Progenitor cell of endocrine pancreas (in vitro differentiated cells): ENCODE data around the gene MPG. TPM values are rescaled to one million over a fixed set of nuclear protein-coding genes. Genes with fewer than 3 reads are reported as not detected.
"Not testable (repeated sequence)": the region's sequence is repeated elsewhere in the genome, so short reads cannot be mapped to it uniquely, and the experiment has no call there.

ENCODE experiments used
- DNase-seq: peaks from one replicate; pipeline ENCODE4 v3.0.0; 2021; ENCODE audit warnings: low spot score; ENCODE audit not compliant: unreplicated experiment
- H3K27ac Mint-ChIP-seq: 2 replicates; pipeline ENCODE4 v1.8.0; 2021; ENCODE audit warnings: mild to moderate bottlenecking, moderate library complexity, mixed read lengths
- H3K27me3 Mint-ChIP-seq: 2 replicates; pipeline ENCODE4 v1.8.0; 2021; ENCODE audit warnings: mixed read lengths
- H3K36me3 Mint-ChIP-seq: 2 replicates; pipeline ENCODE4 v1.8.0; 2022; ENCODE audit warnings: mixed read lengths; ENCODE audit not compliant: insufficient read depth
- H3K4me1 Mint-ChIP-seq: 2 replicates; pipeline ENCODE4 v1.8.0; 2021; ENCODE audit warnings: low read depth, mixed read lengths
- H3K4me3 Mint-ChIP-seq: 2 replicates; pipeline ENCODE4 v1.8.0; 2021; ENCODE audit warnings: low read depth, mild to moderate bottlenecking, moderate library complexity, mixed read lengths
- H3K9me3 Mint-ChIP-seq: 2 replicates; pipeline ENCODE4 v1.8.0; 2021; ENCODE audit warnings: low read depth, mixed read lengths
- total RNA-seq: library from RNA; stranded (reverse); gene quantifications from 2 replicates; pipeline ENCODE4 v1.2.1, GENCODE V29; 2021
- TF ChIP-seq, protein P1 (sequence below): fragments of 200-600 bp; sonication (generic); IDR thresholded peaks from one replicate; pipeline ENCODE4 v1.5.0; 2021; ENCODE audit warnings: antibody characterized with exemption, mild to moderate bottlenecking; ENCODE audit not compliant: unreplicated experiment

The MPG gene
- total RNA-seq, 1 donor from 2014 or later = 35.2 TPM

DNA sequence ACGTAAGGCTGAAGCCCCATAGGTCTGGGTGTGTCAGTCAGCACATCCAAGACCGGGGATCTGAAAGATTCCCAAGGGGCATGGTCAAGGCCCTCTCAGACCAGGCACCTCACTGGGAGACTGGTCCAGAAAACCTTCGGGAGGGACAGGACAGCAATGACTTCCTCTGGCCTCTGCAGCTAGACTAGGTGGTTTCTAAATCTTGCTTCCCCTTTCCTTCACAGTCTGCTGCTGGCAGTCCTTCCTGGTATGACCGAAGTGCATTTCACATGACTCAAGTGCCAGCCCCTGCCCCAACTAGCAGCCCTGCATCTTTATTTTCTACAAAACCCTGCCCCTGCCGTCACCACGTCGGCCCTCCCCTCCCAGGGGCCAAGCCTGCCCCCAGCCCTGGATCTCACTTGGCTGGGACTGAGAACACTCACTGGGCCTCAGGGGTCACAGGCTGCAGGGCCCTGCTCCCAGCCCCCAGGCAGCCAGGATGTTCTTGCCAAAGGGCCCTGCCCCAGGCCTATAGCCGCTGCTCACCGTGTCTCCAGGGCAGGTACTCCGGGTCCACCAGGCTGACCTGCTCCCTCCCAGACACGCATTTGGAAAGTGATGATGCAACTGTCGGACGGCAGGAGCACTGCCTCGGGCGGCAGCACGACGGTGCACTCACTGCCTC, 42.9 kb upstream of the MPG start:
- Mint-ChIP-seq H3K4me3 (no peak overlapping the region), H3K27me3 (no peaks in the 10 kb centered on the region), H3K4me1 (no peaks in the 10 kb centered on the region), H3K9me3 (no peaks in the 10 kb centered on the region), H3K27ac (no peak overlapping the region), H3K36me3 (no peaks in the 10 kb centered on the region)
- TF ChIP-seq, protein P1, sequence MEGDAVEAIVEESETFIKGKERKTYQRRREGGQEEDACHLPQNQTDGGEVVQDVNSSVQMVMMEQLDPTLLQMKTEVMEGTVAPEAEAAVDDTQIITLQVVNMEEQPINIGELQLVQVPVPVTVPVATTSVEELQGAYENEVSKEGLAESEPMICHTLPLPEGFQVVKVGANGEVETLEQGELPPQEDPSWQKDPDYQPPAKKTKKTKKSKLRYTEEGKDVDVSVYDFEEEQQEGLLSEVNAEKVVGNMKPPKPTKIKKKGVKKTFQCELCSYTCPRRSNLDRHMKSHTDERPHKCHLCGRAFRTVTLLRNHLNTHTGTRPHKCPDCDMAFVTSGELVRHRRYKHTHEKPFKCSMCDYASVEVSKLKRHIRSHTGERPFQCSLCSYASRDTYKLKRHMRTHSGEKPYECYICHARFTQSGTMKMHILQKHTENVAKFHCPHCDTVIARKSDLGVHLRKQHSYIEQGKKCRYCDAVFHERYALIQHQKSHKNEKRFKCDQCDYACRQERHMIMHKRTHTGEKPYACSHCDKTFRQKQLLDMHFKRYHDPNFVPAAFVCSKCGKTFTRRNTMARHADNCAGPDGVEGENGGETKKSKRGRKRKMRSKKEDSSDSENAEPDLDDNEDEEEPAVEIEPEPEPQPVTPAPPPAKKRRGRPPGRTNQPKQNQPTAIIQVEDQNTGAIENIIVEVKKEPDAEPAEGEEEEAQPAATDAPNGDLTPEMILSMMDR = no peak
- no peak for DNase-seq

GRCh38 chr16:35678-36305, 42.2 kb upstream of the MPG start:
- no peak overlapping the region for H3K27ac Mint-ChIP-seq
- no peaks in the 10 kb centered on the region for H3K9me3 Mint-ChIP-seq
- TF ChIP-seq, protein P1 = no peak
- no peak overlapping the region for H3K4me3 Mint-ChIP-seq
- H3K36me3 Mint-ChIP-seq = no peaks in the 10 kb centered on the region
- no peak for DNase-seq
- H3K4me1 Mint-ChIP-seq = no peaks in the 10 kb centered on the region
- H3K27me3 Mint-ChIP-seq = no peaks in the 10 kb centered on the region

- Mint-ChIP-seq H3K36me3 (peaks cover 6% of the 10 kb centered on the region), H3K27ac (no peak overlapping the region), H3K4me1 (no peaks in the 10 kb centered on the region), H3K9me3 (no peaks in the 10 kb centered on the region), H3K4me3 (no peak overlapping the region), H3K27me3 (no peaks in the 10 kb centered on the region)
- no peak for DNase-seq
- TF ChIP-seq, protein P1 = no peak
Observed at GRCh38 chr16:36336-36984, 41.6 kb upstream of the MPG start.

- H3K36me3 Mint-ChIP-seq = peaks cover 14% of the 10 kb centered on the region
- no peaks in the 10 kb centered on the region for H3K4me1 Mint-ChIP-seq
- TF ChIP-seq, protein P1 = no peak
- H3K27me3 Mint-ChIP-seq = no peaks in the 10 kb centered on the region
- no peak overlapping the region for H3K4me3 Mint-ChIP-seq
- DNase-seq = no peak
- no peak overlapping the region for H3K27ac Mint-ChIP-seq
- peaks cover 8% of the 10 kb centered on the region for H3K9me3 Mint-ChIP-seq
Observed at GRCh38 chr16:37511-37910, 40.5 kb upstream of the MPG start.

GRCh38 chr16:38206-38605, 39.8 kb upstream of the MPG start:
- peaks cover 12% of the 10 kb centered on the region for H3K9me3 Mint-ChIP-seq
- H3K4me3 Mint-ChIP-seq, DNase-seq, H3K27ac Mint-ChIP-seq, H3K27me3 Mint-ChIP-seq, H3K4me1 Mint-ChIP-seq: not testable (repeated sequence)
- H3K36me3 Mint-ChIP-seq = peaks cover 21% of the 10 kb centered on the region
